Measurements from ENCODE around the gene CAMK2B.
A peak's percentile ranks its signal among the peaks of the same experiment; 100 is the strongest.
"Not testable (repeated sequence)": the region's sequence is repeated elsewhere in the genome, so short reads cannot be mapped to it uniquely, and the experiment has no call there.

Gene CAMK2B

DNA sequence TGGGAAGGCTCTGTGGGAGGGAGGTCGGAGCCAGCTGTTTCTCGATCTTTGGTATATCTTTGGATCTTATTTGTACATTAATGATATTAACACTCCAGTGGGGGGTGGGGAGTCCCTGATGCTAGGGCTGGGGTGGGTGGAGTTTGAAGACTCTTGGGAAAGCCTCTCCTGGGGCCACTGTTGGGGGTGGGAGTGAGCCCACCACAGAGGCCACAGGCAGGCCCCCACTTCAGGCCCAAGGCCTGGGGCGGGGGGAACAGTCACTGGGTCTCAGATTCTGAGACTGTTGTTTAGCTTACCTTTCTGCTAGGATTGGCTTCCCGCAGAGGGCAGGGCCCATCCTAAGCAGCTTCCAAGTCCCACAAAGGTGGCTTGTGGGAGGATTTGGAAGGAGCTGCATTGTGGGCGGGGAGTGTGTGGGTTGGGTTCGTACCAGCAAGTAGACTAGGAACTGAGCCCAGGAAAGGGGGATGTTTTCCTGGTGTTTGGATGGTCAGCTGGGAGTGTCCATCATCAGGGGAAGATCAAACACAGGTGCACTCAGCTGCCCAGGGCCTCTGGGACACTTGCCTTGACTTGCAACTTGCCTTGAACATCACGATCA lies 112.7 kb downstream of the CAMK2B start:
- no peak for DNase-seq

DNA sequence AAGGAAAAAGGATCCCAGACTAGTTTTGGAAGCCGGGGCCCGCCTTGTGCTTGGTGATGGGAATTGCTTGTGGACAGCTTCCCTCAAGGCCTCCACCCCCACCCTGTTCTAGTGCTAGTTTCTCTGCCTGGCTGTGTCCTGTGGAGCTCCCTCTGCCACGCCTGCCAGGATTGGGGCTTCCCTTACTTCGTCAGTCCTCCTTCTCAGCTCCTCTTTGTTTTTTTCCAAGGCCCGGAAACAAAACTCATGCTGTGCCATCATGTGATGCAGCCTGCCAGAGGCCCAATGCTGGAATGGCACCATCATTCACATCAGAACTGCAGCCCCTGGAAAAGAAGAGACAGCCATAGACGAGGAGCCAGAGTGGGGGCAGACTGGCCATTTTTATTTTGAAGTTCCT lies 113.4 kb downstream of the CAMK2B start:
- DNase-seq, result no peak

DNA sequence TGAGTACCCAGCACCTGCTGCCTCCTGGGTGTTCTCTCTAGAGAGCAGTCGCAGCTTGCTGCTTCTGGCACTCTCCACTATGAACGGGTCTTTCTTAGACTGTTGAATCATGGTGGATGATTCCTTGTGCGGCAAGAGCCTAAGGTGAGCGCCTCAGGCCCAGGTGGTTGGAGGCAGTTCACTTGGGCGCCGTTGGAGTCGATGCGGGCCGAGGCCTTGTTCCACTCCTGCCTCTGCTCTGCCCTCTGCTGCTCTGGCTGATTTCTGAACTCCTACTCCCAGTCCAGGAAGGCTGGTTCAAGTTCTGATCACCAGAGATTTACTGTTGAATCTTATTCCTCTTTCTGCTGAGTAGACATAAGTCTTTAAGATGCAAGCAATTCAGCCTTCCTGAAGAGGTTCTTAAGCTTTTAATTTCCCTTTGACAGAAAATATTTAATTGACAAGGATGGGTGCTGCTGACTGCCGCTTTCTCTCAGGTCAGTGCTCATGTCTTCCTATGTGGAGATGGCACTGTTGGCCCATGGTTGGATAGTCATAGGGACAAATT lies 114.2 kb downstream of the CAMK2B start:
- no peak for DNase-seq

DNA sequence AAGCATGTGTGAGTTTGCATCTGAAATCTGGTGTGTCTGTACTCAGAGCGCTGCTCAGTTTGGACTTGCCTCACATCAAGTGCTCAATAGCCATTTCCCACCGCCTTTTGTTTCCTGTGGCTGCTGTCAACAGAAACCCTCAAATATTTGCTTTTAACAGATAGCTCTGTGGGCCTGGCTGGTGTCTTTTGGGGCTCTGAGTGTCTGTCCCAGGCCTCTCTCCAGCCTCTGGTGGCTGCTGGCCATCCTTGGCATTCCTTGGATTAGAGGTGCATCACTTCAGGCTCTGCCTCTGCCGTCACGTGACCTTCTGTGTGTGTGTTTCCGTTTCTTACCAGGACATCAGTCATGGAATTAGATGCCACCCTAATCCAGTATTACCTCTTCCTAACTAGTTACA lies 115.3 kb downstream of the CAMK2B start:
- DNase-seq, result no peak

DNA sequence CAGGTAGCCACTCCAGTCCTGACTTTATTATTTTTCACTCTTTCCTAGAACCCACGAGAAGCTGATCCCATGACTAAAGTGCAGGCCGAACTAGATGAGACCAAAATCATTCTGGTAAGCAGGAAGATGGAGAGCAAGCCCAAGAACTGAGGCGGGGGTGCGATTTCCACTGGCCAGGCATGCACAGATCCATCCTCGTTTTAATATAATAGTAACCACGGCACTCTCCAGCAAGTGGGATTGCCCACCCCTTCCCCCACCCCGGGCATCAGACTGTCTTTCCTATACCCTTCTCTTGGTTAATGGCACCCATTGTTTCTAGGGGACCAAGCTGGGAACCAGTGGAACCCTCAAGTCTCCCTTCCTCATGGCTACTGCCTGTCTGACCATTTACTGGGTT lies 117.3 kb downstream of the CAMK2B start:
- DNase-seq, result no peak

DNA sequence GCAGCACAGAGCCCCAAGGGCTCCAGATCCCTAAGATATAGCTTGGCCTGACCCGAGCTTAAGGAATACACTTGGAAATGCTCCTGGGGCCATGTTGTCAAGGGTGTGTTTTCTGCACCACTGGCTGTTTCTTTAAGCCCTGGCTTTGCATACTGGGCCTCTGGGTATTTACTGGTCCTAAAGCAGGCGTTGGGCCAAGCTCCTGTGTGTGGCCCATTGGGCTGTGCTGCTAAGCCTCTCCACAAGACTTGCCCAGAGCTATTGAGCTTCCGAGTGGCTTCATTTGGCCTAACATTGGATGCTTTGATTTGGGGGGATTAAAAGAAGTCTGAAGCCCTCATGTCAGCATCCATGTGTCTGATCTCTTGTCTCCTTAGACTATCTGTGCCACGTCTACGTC lies 119.4 kb downstream of the CAMK2B start:
- no peak for DNase-seq

DNA sequence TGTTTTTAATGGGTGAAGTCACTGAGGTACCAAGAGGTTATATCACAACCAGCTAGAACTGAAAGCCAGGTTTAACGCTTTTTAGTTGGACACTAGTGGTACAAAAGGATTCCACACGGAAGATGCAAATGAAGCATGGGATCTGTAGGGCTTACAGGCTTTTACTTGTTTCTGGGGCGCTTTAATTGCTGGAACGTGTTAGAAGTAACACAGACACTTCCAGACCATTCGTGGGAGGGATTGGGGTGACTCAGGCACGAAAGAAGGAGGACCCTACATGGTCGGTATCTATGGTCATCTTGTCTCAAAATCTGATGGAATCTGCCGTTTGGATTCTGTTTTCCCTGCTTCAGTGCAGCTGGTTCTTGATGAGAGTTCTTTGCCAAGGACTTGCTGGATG lies 123.6 kb downstream of the CAMK2B start:
- no peak for DNase-seq

DNA sequence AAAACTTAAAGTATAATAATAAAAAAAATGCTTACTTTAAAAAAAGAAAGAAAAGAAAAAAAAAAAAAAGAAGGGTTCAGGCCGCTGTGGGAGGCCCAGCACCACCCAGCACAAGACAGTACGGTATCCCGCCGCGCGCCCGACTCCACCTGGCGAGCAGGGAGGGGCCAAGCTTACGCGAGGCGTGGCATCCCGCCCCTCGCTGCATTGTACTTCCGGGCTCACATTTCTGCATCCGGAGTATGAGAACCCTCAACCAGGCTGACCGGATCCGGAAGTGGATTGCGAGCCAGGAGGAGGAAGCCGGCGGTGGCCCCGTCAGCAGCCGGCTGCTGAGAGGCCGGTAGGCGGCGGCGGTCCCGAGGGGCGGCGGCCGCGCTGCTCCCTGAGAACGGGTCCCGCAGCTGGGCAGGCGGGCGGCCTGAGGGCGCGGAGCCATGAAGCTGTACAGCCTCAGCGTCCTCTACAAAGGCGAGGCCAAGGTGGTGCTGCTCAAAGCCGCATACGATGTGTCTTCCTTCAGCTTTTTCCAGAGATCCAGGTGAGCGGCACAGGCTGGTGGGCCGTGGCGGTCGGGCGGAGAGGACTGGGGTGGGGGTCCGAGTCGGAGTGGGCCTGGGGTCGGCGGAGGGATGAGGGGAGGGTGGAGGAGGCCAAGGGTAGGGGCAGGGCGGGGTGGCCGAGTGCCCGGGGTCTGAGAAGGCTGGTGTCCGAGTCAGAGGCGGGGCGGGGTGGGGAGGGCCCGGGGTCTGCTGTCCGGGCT lies 124.5 kb downstream of the CAMK2B start, which contains the start of gene YKT6:
TSS of gene YKT6 (plus strand) at position 280 of the 763 bp plus-strand sequence. CDS start at position 438, 158 bp downstream.
- DNase-seq, result peak; percentile 93

DNA sequence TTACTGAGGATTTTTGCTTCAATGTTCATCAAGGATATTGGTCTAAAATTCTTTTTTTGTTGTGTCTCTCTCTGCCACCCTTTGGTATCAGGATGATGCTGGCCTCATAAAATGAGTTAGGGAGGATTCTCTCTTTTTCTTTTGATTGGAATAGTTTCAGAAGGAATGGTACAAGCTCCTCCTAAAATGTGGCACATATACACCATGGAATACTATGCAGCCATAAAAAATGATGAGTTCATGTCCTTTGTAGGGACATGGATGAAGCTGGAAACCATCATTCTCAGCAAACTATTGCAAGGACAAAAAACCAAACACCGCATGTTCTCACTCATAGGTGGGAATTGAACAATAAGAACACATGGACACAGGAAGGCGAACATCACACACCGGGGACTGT lies 125.2 kb downstream of the CAMK2B start:
- not testable (repeated sequence) for DNase-seq

DNA sequence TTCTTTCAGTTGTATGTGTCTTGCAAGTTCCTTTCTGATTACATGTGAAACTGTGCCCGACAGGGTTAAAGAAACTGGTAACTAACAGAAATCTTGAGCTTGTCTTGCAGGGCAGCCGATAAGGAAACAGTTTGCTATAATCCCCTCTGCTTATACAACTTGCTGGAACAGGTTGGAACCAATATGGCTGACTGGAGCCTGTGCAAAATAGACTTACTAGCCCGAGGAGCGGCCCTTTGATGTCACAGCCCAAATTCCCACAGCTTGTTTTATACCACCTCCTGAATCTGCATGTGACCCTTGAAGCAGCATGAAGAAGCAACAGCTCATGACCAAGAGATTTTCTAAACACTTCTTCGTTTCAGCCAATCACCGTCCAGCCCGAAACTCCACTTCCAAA lies 127.9 kb downstream of the CAMK2B start:
- no peak for DNase-seq

DNA sequence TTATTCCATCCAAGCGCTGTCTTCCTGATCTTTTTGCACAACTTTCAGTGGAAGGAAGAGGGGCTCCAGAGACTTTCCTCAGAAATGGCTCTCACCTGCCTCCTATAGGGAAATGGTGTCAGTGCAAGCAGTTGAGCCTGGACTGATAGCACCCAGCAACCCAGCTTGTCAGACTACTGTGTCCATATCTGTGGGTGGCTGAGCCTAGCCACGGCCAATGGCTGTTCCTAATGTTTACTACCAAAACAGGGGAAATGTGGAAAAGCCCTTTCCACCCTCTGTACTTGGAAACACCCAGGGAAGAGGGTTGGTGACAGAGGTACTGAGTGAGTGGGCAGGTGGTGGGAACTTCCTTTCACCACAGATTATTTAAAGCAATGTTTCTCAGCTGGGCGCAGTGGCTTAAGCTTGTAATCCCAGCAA lies 128.9 kb downstream of the CAMK2B start:
- no peak for DNase-seq

DNA sequence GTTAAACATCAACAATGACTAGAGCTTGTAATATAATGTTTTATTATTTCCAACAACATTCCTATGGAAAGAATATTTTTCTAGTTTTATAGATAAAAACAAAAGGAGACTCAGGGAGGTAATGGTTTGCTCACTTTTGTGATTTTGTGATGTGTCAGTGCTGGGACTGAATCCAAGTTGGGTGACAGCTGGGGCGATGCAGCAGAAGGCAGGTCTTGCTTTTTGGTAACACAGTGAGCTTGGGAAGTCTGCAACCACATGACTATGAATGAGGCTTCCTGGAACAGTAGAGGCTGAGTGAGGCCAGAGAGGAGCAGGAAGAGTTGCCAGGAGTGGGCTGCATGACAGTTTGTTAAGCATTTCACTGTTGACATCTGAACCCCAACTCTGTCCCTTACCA lies 129.5 kb downstream of the CAMK2B start:
- no peak for DNase-seq

DNA sequence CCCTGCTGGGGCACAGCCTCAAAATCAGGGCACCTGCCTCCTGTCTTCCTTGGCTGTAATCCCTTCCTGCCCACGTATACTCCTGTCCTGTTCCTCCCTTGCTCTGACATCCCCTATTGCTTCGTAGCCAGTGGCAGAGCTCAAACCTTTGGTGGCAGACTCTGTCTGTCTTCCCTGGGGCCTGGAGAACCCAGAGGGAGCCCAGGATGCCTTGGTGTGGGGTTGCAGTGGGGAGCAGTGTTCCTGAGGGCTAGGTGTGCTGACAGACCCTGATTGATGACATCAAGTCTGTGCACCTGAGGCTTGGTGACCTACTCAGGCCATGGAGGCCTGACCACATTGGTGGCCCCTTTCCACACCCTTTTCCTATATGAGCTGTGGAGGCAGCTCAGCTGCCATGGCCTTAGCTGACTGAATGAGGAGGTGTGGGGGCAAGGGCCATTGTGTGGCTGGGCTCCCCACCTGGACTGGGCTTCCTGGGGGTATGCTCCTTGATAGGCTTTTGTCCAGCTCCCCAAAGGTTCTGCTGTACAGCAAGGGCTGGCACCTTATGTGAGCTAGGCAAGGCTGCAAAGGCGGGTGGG lies 130.7 kb downstream of the CAMK2B start:
- no peak for DNase-seq

DNA sequence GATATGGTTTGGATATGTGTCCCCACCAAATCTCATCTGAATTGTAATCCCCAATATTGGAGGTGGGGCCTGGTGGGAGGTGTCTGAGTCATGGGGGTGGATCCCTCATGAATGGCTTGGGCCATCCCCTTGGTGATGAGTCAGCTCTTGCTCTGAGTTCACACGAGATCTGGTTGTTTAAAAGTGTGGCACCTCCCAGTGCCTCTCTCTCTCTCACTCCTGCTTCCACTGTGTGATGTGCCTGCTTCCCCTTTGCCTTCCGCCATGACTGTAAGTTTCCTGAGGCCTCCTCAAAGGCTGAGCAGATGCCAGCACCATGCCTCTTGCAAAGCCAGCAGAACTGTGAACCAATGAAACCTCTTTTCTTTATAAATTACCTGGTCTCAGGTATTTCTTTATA lies 131.3 kb downstream of the CAMK2B start:
- no peak for DNase-seq

DNA sequence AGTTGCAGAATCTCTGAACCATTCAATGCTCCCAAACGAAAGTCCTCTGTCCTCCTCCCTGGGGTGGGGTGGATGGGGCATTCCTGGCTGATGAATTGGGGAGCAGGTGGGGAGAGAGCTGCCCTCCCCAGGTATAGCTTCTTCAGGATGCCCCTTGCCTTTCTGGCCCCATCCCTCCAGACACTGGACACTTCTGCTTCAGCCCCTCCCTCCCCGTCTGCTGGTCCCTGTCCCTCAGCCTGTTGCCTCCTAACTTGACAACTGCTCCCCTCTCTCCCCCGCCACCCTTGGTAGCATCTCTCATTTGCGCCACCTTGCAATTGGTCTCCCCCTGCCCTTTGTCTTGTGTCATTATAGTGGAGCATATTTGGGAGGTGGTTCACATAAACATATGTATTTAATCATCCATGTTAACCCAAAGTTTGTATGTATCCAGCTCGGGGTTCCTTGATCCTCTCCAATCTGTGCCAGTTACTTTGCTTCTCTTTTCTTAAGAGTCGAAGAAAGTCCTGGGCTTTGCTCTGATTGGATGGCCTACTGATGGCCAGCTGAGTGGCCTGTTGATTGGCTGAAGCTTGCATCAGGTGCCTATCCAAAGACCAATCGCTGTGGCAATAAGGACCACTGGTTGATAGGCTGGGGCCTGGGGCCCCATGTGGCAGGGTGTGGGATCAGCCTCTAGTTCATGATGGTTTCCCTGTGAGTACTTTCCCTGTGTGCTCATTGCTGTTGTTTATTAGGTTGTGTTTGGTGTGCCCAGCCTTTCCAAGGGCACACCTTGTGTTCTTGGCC lies 132.2 kb downstream of the CAMK2B start:
- no peak for DNase-seq

DNA sequence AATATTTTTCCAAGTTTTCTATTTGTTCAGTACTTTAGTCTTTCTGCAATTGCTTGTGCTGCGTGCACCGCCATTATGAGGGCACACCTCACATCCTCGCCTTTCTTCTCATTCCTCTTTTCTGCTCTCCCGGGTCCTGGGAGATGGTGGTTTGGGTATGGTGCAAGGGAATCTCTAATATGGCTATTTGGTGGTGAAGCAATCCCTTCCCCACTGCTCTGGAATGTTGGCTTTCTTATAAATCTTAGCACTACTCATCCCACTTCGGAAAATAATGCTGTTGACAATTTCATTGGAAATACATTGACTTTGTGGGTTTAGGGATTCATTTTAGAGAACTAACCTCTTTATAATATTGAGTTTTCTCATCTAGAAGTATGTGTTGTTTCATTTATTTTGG lies 134.2 kb downstream of the CAMK2B start:
- DNase-seq, result no peak

DNA sequence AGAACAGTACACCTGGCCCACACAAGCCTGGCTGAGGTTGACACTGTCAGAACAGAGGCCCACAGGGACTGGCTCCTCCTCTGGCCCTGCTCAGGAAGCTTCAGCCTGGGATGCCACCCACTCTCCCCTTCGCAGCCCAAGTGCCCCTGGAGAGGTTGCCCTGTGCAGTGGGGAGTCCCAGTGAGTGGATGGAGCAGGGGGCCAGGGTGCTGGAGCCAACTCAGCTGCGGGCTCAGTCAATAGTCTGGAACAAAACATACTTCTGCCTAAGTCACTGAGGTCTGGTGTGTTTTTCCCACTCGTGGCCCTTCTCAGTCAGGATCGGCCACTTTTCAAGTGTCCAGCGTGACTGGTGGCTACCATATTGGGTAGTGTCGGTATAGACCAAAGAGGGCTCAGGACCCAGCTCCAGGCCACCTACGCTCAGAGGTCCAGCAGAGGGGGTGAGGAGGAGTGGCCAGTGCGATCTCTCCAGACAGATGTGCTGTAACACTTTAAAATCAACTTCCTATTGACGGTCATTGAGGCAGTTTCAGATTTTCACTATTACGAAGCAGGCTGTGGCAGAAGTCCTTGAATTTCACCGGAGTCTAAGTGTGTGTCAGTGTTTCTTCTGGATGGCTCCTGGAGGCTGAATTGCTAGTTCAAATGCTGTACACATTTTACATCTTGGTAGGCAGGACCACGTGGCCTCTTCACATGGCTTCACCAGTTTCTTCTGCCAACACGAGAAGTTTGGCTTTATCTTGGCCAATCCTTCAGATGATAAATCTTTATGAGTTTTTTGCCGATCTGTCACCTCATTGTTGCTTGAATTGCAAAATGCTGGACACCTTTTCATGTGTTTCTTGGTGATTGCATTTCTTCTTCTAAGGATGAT lies 135.2 kb downstream of the CAMK2B start:
- DNase-seq, result no peak

DNA sequence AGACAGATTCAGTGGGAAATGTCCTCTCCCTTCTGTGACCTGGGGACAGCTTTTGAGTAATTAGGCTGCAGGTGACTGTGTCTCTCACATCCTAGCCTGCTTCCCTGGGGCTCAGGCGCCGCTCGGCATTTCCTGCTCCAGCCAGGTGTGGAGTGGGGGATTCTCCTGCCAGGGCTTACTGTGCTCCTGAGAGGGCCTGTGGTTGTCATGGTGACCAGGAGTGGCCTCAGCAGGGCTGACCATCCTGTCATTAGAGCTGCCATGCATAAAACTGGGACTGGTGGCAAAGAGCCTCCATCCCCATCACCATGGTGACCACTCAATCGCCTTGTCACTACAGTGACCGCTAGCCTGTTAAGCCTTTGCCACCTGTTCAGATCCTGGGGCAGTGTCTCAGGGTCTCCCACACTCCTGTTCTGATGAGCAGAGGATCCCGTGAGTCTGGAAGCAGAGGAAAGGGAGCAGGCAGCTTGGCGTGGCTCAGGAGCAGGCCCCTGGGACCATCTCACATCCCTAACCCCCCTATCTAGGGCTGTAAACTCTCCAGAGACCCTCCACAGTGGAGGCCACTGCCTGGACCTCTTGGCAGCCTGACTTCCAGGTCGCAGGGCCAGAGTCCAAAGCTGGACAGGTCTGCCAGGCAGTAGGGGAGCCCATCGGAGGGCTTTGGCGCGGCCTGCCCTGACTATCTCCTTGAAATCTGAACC lies 136.0 kb downstream of the CAMK2B start, which contains the start of gene GCK:
TSS of gene GCK (minus strand) at position 154 of the 707 bp plus-strand sequence. CDS start 486 bp downstream, outside the sequence.
- no peak for DNase-seq

DNA sequence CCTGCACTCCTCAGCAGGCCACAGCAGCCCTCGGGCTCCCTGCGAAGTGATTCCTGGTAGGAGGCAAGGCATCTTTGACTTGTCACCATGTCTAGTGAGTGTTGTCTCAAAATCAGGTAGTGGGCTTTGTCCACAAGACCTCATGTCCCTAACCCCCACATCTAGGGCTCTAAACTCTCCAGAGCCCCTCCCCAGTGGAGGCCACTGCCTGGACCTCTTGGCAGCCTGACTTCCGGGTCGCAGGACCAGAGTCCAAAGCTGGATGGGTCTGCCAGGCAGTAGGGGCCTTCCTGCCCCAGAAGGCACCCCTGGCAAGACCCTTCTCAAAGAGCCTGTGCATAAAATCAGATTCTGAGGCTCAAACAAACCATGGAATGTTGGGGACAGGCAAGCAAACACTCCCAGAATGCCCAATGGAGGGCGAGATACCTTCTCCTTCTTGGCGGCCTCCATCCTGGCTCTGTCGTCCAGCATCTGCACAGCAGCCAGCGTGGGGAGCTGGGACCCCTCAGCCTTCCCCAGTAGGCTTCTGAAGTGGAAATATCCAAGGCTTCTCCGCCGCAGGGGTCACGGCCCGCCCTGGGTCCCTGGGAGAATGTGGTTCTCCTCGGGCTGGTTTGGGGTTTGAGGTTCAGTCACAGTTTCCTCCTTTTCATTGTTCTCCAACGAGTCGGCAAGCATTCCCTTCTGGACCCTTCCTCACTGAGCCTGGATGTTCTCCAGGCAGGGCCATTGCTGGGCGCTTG lies 136.7 kb downstream of the CAMK2B start:
- no peak for DNase-seq

DNA sequence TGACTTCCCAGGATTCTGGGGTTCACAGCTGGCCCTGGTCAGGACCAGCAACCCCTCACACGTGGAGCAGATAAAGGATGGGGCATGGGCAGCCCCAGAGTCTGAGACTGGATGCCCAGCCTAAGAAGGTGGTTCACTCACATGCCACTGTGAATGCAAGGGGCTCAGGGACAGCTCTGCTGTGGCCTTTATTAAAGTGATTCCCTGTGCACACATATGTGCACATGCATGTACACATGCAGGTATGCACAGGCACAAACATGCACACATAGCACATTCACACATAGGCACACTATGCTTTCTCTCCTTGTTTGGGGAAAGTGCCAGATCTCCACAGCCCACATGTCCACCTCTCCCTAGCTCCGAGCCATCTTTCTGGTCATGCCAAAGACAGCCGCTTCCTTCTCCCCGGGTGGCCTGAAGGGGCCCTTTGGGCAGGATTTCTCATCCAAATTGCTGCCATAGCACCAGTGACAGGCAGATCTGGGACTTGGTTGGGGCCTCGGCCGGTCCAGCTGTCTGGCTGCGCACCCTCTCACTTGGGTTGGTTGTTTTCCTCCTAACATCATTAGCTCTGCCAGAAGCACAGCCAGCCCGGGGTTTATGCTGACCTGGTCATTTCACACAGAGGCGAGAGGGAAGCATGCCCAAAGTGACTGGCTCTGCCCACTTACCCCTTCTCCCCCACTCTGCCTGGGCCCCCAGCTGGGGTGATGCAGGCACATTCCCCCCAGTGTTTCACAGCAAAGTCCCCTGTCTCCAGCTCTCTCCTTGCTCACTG lies 137.6 kb downstream of the CAMK2B start:
- DNase-seq, result no peak

All from KG1 (cell line).